Retinal pigment epithelial cell (primary cell): Measurements from ENCODE around the gene GJD3.
"Not testable (repeated sequence)": the region's sequence is repeated elsewhere in the genome, so short reads cannot be mapped to it uniquely, and the experiment has no call there.

Experiments used
- DNase-seq: peaks from one replicate; pipeline ENCODE4 v3.0.0-alpha.2; 2010; ENCODE audit warnings: low read depth
- H3K4me3 ChIP-seq: 2 replicates; pipeline ENCODE4 v1.5.1; 2011; ENCODE audit warnings: mild to moderate bottlenecking, low read length, control low read depth, moderate library complexity
- CTCF ChIP-seq: conservative IDR thresholded peaks from 2 replicates; pipeline ENCODE4 v1.5.1; 2011; ENCODE audit warnings: low read depth, low read length, control low read depth, inconsistent platforms

The GJD3 gene, protein sequence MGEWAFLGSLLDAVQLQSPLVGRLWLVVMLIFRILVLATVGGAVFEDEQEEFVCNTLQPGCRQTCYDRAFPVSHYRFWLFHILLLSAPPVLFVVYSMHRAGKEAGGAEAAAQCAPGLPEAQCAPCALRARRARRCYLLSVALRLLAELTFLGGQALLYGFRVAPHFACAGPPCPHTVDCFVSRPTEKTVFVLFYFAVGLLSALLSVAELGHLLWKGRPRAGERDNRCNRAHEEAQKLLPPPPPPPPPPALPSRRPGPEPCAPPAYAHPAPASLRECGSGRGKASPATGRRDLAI

GRCh38 chr17:40364121-40364861 is at the start of gene GJD3:
Gene GJD3 (minus strand): TSS chr17:40364737. CDS start chr17:40363815, 922 bp downstream.
- DNase-seq: no peak
- TF ChIP-seq CTCF: no peak
- peak within 1 kb of the TSS; percentile 45 for H3K4me3 ChIP-seq

GRCh38 chr17:40414312-40414711 is 49.8 kb upstream of the GJD3 start:
- H3K4me3 ChIP-seq, DNase-seq: not testable (repeated sequence)

DNA sequence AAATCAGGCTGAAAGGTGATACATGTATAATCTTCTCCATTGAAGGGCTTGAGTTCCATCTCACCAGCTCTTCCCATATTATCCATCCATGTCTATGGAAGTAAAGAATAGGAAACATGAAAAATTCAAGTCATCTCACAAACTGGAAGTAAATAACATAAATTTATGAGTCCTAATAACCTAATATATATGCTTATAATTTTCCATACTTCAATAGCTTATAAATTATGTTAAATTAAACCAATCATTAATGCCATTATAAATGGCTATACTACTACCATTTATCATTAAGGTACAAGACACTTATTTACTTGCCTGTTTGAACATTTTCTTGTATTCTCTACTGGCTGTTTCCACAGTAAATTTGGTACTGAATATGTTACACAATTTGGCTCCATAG is 48.3 kb upstream of the GJD3 start:
- no peak overlapping the region for H3K4me3 ChIP-seq
- no peak for TF ChIP-seq CTCF
- no peak for DNase-seq

GRCh38 chr17:40411821-40412220 is 47.3 kb upstream of the GJD3 start:
- no peak for TF ChIP-seq CTCF
- DNase-seq: no peak

DNA sequence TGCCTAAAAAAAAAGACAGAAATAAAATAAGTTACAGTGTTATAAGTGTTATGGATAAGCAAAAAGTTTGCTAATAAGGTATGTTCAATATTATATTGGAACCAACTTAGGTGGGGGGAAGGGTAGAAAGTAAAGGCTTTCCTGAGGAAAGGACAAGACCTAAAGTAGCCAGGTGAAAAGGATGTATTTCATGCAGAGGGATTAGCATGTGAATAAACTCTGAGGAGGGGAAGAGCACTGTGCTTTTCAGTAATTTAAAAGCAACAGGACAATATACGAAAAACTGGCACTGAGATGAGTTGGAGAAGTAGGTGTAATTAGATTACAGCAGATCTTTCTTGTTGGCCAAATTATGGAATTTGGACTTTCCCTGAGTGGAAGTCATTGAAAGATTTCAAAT is 45.5 kb upstream of the GJD3 start:
- no peak for TF ChIP-seq CTCF
- H3K4me3 ChIP-seq: no peak overlapping the region

More at GRCh38 chr17:40411821-40412220, 47.3 kb upstream of the GJD3 start:
- no peak overlapping the region for H3K4me3 ChIP-seq

GRCh38 chr17:40409540-40409939 is 45.0 kb upstream of the GJD3 start:
- DNase-seq, H3K4me3 ChIP-seq: not testable (repeated sequence)

More for the DNA sequence above, 45.5 kb upstream of the GJD3 start:
- DNase-seq: no peak

DNA sequence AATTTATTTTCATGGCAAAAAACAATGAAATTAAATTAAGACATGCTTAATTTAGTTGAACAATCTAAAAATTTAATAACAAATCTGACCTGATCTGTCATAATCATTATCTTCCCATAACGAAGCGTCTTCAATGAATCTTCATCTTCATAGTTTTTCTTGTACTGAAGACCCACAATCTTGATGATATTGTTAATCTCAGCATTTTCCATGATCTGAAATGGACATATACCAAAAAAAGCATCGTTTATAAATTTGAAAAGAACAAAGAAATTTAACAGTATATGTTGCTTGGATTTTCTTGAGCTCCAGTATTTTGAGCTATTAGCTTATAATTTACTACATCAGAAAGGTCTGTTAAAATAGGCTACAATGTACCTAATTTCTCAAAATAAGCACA is 42.9 kb upstream of the GJD3 start:
- no peak for TF ChIP-seq CTCF
- DNase-seq: no peak
- H3K4me3 ChIP-seq: no peak overlapping the region

DNA sequence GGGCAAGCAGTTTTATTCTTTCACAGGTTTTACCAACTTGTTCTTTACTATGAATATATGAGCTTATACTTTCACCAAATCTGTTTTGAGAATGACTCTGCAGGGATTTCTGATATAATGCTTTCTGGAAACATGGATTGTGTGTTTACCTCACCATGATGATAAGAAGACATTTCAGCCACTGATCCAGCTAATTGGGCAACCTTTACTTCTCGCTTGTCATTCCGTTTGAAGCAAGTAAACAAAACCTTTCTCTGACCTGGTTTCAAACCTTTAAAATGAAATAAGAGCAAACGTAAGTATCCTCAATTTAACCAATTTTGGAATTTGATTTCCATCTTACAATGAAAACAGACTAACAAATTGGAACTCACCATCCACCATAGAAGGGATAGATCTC is 39.5 kb upstream of the GJD3 start:
- DNase-seq: no peak
- no peak overlapping the region for H3K4me3 ChIP-seq
- TF ChIP-seq CTCF: no peak
